Loucy (cell line): Measurements from ENCODE around the gene SMCO2.

Source experiments
- H2AFZ ChIP-seq: fragments of 200-600 bp; sonication (generic); 2 replicates; pipeline ENCODE4 v1.6.0; 2016; ENCODE audit warnings: antibody characterized with exemption, mild to moderate bottlenecking, low read length, moderate library complexity
- H3F3A ChIP-seq: fragments of 200-600 bp; 2 replicates; pipeline ENCODE4 v1.6.0; 2016; ENCODE audit warnings: antibody characterized with exemption, low read depth, mild to moderate bottlenecking
- H3K27me3 ChIP-seq: fragments of 200-600 bp; sonication (generic); 2 replicates; pipeline ENCODE4 v1.6.1; 2014; ENCODE audit warnings: low read length, mild to moderate bottlenecking; ENCODE audit not compliant: insufficient read depth, poor library complexity, severe bottlenecking
- H3K36me3 ChIP-seq: fragments of 200-600 bp; sonication (generic); 2 replicates; pipeline ENCODE4 v1.6.1; 2016; ENCODE audit warnings: low read length; ENCODE audit not compliant: insufficient read depth
- H3K4me1 ChIP-seq: fragments of 200-600 bp; sonication (generic); 2 replicates; pipeline ENCODE4 v1.5.1; 2014; ENCODE audit warnings: low read length, mild to moderate bottlenecking; ENCODE audit not compliant: insufficient read depth, poor library complexity, severe bottlenecking
- H3K4me2 ChIP-seq: fragments of 200-600 bp; sonication (generic); 2 replicates; pipeline ENCODE4 v1.6.0; 2014; ENCODE audit warnings: antibody characterized with exemption, low read length, low read depth, mild to moderate bottlenecking; ENCODE audit not compliant: poor library complexity, severe bottlenecking
- H3K4me3 ChIP-seq: fragments of 200-600 bp; sonication (generic); 2 replicates; pipeline ENCODE4 v1.5.1; 2014; ENCODE audit warnings: low read length, mild to moderate bottlenecking, mixed read lengths; ENCODE audit not compliant: poor library complexity, severe bottlenecking
- H3K79me2 ChIP-seq: fragments of 200-600 bp; sonication (generic); 2 replicates; pipeline ENCODE4 v1.6.1; 2014; ENCODE audit warnings: low read length; ENCODE audit not compliant: insufficient read depth
- H3K9ac ChIP-seq: fragments of 200-600 bp; sonication (generic); 2 replicates; pipeline ENCODE4 v1.6.0; 2014; ENCODE audit warnings: mild to moderate bottlenecking, low read depth, low read length, moderate library complexity; ENCODE audit not compliant: poor library complexity, severe bottlenecking
- H3K9me2 ChIP-seq: fragments of 200-600 bp; sonication (generic); replicated peaks from 2 replicates; pipeline ENCODE4 v1.6.1; 2016; ENCODE audit warnings: low read depth, low read length, mixed read lengths
- H3K9me3 ChIP-seq: fragments of 200-600 bp; sonication (generic); 2 replicates; pipeline ENCODE4 v1.6.1; 2014; ENCODE audit warnings: mild to moderate bottlenecking, antibody characterized with exemption, low read length, low read depth; ENCODE audit not compliant: insufficient read depth
- H4K20me1 ChIP-seq: fragments of 200-600 bp; sonication (generic); 2 replicates; pipeline ENCODE4 v1.6.0; 2014; ENCODE audit warnings: antibody characterized with exemption, low read length, mild to moderate bottlenecking; ENCODE audit not compliant: insufficient read depth, poor library complexity, severe bottlenecking
- EZH2phosphoT487 ChIP-seq: fragments of 200-600 bp; IDR thresholded peaks from 2 replicates; pipeline ENCODE4 v1.6.1; 2018; ENCODE audit warnings: antibody characterized with exemption, mild to moderate bottlenecking, moderate library complexity, borderline replicate concordance
- TF ChIP-seq, protein P1 (sequence below): fragments of 200-600 bp; sonication (generic); conservative IDR thresholded peaks from 2 replicates; pipeline ENCODE4 v1.5.1; 2014; ENCODE audit warnings: mild to moderate bottlenecking, antibody characterized with exemption, low read length

Gene SMCO2

DNA sequence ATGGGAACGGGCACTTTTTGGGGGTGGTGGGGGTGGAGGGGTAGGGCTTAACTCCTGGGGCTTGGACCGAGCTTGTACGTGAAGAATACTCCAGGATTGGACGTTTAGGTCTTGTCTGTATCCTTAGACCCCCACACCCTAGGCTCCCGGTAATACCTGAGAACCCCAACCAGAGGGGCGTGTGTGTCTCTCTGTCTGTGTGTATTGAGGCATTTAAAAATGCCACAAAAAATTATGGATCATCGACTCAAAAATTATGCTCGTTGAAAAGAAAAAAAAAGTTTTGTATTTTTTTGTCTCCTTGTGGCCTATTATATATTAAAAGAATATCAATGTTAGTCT lies 77.9 kb downstream of the SMCO2 start:
- peaks cover 29% of the 10 kb centered on the region for H3K79me2 ChIP-seq

DNA sequence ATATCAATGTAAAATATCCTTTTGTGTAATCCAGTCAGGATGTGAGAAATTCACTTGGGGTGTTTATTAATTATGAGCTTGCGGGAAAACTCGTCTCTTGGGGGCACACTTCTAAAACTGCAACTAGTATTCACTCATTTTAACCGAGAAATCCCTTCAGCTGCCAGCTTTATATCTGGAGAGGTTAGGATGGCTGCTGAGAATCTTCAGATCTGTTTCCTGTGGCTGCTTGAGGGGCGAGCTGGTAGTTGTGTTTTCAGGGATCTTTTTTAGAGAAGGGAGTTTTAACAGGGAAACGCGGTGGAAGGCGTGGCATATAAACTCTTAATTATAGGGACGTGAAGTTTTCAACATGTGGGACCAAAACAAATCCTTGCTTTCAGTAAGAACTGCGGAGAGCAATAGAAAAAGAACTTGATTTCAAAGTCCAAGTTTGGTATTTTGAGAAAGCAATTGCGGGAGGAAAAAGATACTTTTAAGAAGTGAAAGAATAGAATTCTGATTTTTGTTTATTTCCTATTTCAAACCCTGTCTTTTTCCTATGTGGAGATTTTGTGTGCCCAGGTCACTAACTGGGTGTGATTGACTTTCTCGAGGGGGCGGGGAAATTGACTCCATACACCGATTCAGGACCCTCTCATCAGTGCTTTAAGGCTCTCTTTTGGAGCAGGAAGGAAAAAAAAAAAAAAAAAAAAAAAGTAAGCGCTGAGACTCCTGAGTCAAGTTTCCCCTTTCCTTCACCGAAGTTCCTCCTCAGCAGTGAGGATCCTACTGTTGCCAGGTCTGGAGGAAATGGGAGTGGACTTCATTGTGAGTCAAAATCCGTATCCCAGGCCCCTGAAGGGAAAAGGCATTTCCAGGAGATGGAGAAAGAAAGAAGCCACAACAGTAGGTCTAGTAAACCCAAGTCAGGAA lies 78.6 kb downstream of the SMCO2 start:
- no peaks in the 10 kb centered on the region for H3K9me2 ChIP-seq
- no peaks in the 10 kb centered on the region for H3K27me3 ChIP-seq
- no peak for TF ChIP-seq EZH2phosphoT487
- TF ChIP-seq, protein P1, sequence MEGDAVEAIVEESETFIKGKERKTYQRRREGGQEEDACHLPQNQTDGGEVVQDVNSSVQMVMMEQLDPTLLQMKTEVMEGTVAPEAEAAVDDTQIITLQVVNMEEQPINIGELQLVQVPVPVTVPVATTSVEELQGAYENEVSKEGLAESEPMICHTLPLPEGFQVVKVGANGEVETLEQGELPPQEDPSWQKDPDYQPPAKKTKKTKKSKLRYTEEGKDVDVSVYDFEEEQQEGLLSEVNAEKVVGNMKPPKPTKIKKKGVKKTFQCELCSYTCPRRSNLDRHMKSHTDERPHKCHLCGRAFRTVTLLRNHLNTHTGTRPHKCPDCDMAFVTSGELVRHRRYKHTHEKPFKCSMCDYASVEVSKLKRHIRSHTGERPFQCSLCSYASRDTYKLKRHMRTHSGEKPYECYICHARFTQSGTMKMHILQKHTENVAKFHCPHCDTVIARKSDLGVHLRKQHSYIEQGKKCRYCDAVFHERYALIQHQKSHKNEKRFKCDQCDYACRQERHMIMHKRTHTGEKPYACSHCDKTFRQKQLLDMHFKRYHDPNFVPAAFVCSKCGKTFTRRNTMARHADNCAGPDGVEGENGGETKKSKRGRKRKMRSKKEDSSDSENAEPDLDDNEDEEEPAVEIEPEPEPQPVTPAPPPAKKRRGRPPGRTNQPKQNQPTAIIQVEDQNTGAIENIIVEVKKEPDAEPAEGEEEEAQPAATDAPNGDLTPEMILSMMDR: peak; percentile 11; the same call in 1 of the 2 replicates
- H3K4me1 ChIP-seq: peaks cover 37% of the 10 kb centered on the region
- peaks cover 29% of the 10 kb centered on the region for H3K79me2 ChIP-seq
- peak overlapping the region; percentile 84 for H3K4me3 ChIP-seq
- H3K36me3 ChIP-seq: no peaks in the 10 kb centered on the region
- no peaks in the 10 kb centered on the region; the same call in 1 of the 2 replicates for H3F3A ChIP-seq
- H3K9me3 ChIP-seq: no peaks in the 10 kb centered on the region
- H3K9ac ChIP-seq: peak overlapping the region; percentile 80
- H3K4me2 ChIP-seq: peak overlapping the region; percentile 71
- H4K20me1 ChIP-seq: no peaks in the 10 kb centered on the region
- H2AFZ ChIP-seq: peak overlapping the region; percentile 57

More for the DNA sequence above, 77.9 kb downstream of the SMCO2 start:
- peak overlapping the region; percentile 71 for H3K4me2 ChIP-seq
- peak overlapping the region; percentile 84 for H3K4me3 ChIP-seq
- H2AFZ ChIP-seq: peak overlapping the region; percentile 94
- H3K9ac ChIP-seq: peak overlapping the region; percentile 80
- H3K9me2 ChIP-seq: no peaks in the 10 kb centered on the region
- H3K27me3 ChIP-seq: no peaks in the 10 kb centered on the region
- peaks cover 32% of the 10 kb centered on the region for H3K4me1 ChIP-seq
- no peaks in the 10 kb centered on the region for H3F3A ChIP-seq
- H3K36me3 ChIP-seq: no peaks in the 10 kb centered on the region
- TF ChIP-seq, protein P1: no peak
- TF ChIP-seq EZH2phosphoT487: no peak
- no peaks in the 10 kb centered on the region for H3K9me3 ChIP-seq
- H4K20me1 ChIP-seq: no peaks in the 10 kb centered on the region

DNA sequence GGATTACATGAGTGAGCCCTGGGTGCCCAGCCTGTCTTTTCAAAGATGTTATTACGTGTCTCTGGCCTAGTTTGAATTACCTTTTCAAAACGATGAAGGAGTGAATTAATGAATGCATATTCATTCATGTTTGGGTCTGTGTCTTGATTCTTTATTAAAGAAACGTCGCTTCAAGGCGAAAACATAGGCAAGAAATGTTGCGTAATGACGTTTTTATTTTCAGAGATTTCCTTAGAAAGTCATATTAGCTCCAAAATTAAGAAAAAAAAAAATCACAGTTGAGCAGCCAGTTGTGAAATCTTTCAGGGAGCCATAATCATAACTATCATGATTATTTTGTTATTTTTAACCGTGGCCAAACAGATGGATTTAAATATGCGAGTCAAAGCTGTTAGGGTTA lies 81.0 kb downstream of the SMCO2 start:
- Histone ChIP-seq H3K9me2 (no peaks in the 10 kb centered on the region), H3K36me3 (no peaks in the 10 kb centered on the region), H3K9ac (no peak overlapping the region), H2AFZ (no peak overlapping the region), H3K9me3 (no peaks in the 10 kb centered on the region), H4K20me1 (no peaks in the 10 kb centered on the region), H3K27me3 (no peaks in the 10 kb centered on the region), H3F3A (no peaks in the 10 kb centered on the region; the same call in 1 of the 2 replicates), H3K4me1 (peaks cover 46% of the 10 kb centered on the region), H3K79me2 (peaks cover 37% of the 10 kb centered on the region), H3K4me2 (peak overlapping the region; percentile 44), H3K4me3 (peak overlapping the region; percentile 2)
- TF ChIP-seq, protein P1: no peak
- TF ChIP-seq EZH2phosphoT487: no peak
